HG03135 (cell line): ENCODE measurements around the gene ZNRF3.

Source experiments
- ATAC-seq: cut with Tn5 transposase; IDR thresholded peaks from one replicate; pipeline ENCODE4 v1.9.1; 2021; ENCODE audit warnings: mild to moderate bottlenecking, moderate library complexity; ENCODE audit not compliant: unreplicated experiment

The ZNRF3 gene

DNA sequence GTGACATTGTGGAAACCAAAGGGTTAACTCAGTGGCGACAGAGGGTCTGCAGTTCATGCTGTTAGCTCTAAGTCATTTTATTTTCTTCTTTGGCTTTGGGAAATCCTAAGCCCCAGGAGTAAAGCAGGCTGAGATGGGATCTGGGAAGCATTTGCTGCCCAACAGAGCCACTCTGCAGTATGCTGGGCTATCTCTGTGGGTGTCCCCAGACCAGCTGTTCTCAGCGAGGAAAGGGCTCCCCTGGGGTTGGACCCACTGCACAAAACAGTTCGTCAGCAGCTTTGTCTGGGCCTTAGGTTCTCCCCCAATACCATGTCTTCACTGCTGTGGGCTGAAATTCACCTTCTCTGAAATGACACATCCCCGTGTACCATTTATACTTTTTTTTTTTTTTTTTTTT is 223.5 kb downstream of the ZNRF3 start:
- ATAC-seq, result no peak
